Measurements from ENCODE around the gene CFAP77. TPM values are rescaled to one million over a fixed set of nuclear protein-coding genes. Genes with fewer than 3 reads are reported as not detected.

Gene CFAP77
- total and polyA plus RNA-seq, 12 donors: 0.53 to 4.3 (median 1.3) TPM

GRCh38 chr9:132595319-132595718, 185.3 kb downstream of the CFAP77 start:
- Histone ChIP-seq H3K4me1 (peaks cover 0 to 27% (median 13%) of the 10 kb centered on the region in 9 donors), H3K27ac (no peak overlapping the region), H3K36me3 (peaks cover 0 to 58% (median 8%) of the 10 kb centered on the region in 9 donors), H3K27me3 (peaks cover 0 to 26% (median 23%) of the 10 kb centered on the region in 7 donors), H3K9me3 (no peaks in the 10 kb centered on the region), H3K4me3 (no peak overlapping the region)
- ATAC-seq: no peak
- intact Hi-C loops (cut with DNase I): no loop called here
- TF ChIP-seq CTCF (IDR thresholded peaks at IDR 0.05): no peak
- 81 to 87% methylated on average over 6 of the region's 6 CpGs for WGBS, 2 donors
- DNase-seq: no peak

GRCh38 chr9:132596200-132596599, 186.2 kb downstream of the CFAP77 start:
- peaks cover 0 to 67% (median 8%) of the 10 kb centered on the region in 9 donors for H3K36me3 ChIP-seq
- DNase-seq (no peak), ATAC-seq (no peak)
- H3K4me3 ChIP-seq: no peak overlapping the region
- peaks cover 0 to 17% (median 14%) of the 10 kb centered on the region in 7 donors for H3K27me3 ChIP-seq
- no peak overlapping the region for H3K27ac ChIP-seq
- H3K9me3 ChIP-seq: no peaks in the 10 kb centered on the region
- peaks cover 0 to 29% (median 13%) of the 10 kb centered on the region in 9 donors for H3K4me1 ChIP-seq
- 74 to 76% methylated on average over 3 of the region's 3 CpGs for WGBS, 2 donors
- intact Hi-C loops (cut with DNase I): no loop called here
- no peak for TF ChIP-seq CTCF (IDR thresholded peaks at IDR 0.05)

GRCh38 chr9:132597073-132597775, 187.2 kb downstream of the CFAP77 start:
- H3K9me3 ChIP-seq: no peaks in the 10 kb centered on the region
- WGBS, 2 donors: 55 to 70% methylated on average over 16 of the region's 16 CpGs
- intact Hi-C loops (cut with DNase I): no loop called here
- ATAC-seq (peak; percentile 85 to 98 (median 94)), DNase-seq (peak; percentile 76 to 79)
- no peak overlapping the region for H3K4me3 ChIP-seq
- H3K27ac ChIP-seq: peak overlapping the region in 7 of 10 donors; percentile 14 to 78 (median 51)
- H3K27me3 ChIP-seq: peaks cover 0 to 7% (median 4%) of the 10 kb centered on the region in 7 donors
- H3K4me1 ChIP-seq: peaks cover 0 to 29% (median 13%) of the 10 kb centered on the region in 9 donors
- H3K36me3 ChIP-seq: peaks cover 0 to 75% (median 8%) of the 10 kb centered on the region in 9 donors
- no peak for TF ChIP-seq CTCF (IDR thresholded peaks at IDR 0.05)

GRCh38 chr9:132600326-132600984, 190.4 kb downstream of the CFAP77 start:
- no peak overlapping the region for H3K4me3 ChIP-seq
- intact Hi-C loops (cut with DNase I): no loop called here
- no peaks in the 10 kb centered on the region for H3K9me3 ChIP-seq
- WGBS, 2 donors: 66 to 77% methylated on average over 12 of the region's 12 CpGs
- H3K36me3 ChIP-seq: peaks cover 0 to 79% (median 0%) of the 10 kb centered on the region in 9 donors
- ATAC-seq (peak in 5 of 8 donors; percentile 26 to 46 (median 33)), DNase-seq (no peak)
- TF ChIP-seq CTCF (IDR thresholded peaks at IDR 0.05): no peak
- peaks cover 0 to 29% (median 13%) of the 10 kb centered on the region in 9 donors for H3K4me1 ChIP-seq
- H3K27ac ChIP-seq: peak overlapping the region in 3 of 10 donors; percentile 16 to 36 (median 29)
- no peaks in the 10 kb centered on the region for H3K27me3 ChIP-seq

All from heart right ventricle (tissue), 16 donors.